Osteoblast (primary cell): Measurements from ENCODE around the gene DPEP3. TPM values are rescaled to one million over a fixed set of nuclear protein-coding genes. Genes with fewer than 3 reads are reported as not detected.
A peak's percentile ranks its signal among the peaks of the same experiment; 100 is the strongest.

ENCODE experiments used
- DNase-seq: peaks from one replicate; pipeline ENCODE4 v3.0.0; 2011; ENCODE audit warnings: low spot score, mixed read lengths; ENCODE audit not compliant: insufficient read length; ENCODE audit errors: missing footprints
- H2AFZ ChIP-seq: 2 replicates; pipeline ENCODE4 v1.6.0; 2011; ENCODE audit warnings: mild to moderate bottlenecking, low read length
- H3K27ac ChIP-seq: 2 replicates; pipeline ENCODE4 v1.5.1; 2011; ENCODE audit warnings: mild to moderate bottlenecking, low read depth, low read length, moderate library complexity
- H3K27me3 ChIP-seq: 2 replicates; pipeline ENCODE4 v1.6.0; 2012; ENCODE audit warnings: mild to moderate bottlenecking, control low read depth, inconsistent platforms, low read length, moderate library complexity; ENCODE audit not compliant: insufficient read depth
- H3K36me3 ChIP-seq: 2 replicates; pipeline ENCODE4 v1.5.1; 2011; ENCODE audit warnings: mild to moderate bottlenecking, low read length, control low read depth, moderate library complexity; ENCODE audit not compliant: insufficient read depth
- H3K4me1 ChIP-seq: 2 replicates; pipeline ENCODE4 v1.5.1; 2011; ENCODE audit warnings: mild to moderate bottlenecking, low read length, control low read depth, moderate library complexity; ENCODE audit not compliant: insufficient read depth
- H3K4me2 ChIP-seq: 2 replicates; pipeline ENCODE4 v1.6.0; 2011; ENCODE audit warnings: mild to moderate bottlenecking, low read length; ENCODE audit not compliant: insufficient read depth
- H3K4me3 ChIP-seq: fragments of 200-600 bp; sonication (generic); 3 replicates; pipeline ENCODE4 v1.5.1; 2012; ENCODE audit warnings: mild to moderate bottlenecking, low read length, inconsistent platforms; ENCODE audit not compliant: insufficient read depth
- H3K79me2 ChIP-seq: 2 replicates; pipeline ENCODE4 v1.6.0; 2012; ENCODE audit warnings: mild to moderate bottlenecking, low read length, control low read depth, inconsistent platforms; ENCODE audit not compliant: insufficient read depth
- H3K9me3 ChIP-seq: 2 replicates; pipeline ENCODE4 v1.5.1; 2011; ENCODE audit warnings: low read depth, low read length, control low read depth
- H4K20me1 ChIP-seq: 2 replicates; pipeline ENCODE4 v1.6.0; 2012; ENCODE audit warnings: mild to moderate bottlenecking, low read length, control low read depth; ENCODE audit not compliant: insufficient read depth
- CTCF ChIP-seq: IDR thresholded peaks from 2 replicates; pipeline ENCODE4 v1.5.1; 2011; ENCODE audit warnings: mild to moderate bottlenecking, low read depth, low read length, moderate library complexity; ENCODE audit errors: extremely low read depth
- total RNA-seq: library from RNA; depleted of rRNA; stranded (reverse); fragments of >200 nt; gene quantifications from 2 replicates; pipeline ENCODE4 v1.2.3, GENCODE V29; 2012

DPEP3 gene
- total RNA-seq, 1 donor = not detected

GRCh38 chr16:67992661-67993206 is 12.4 kb upstream of the DPEP3 start:
- DNase-seq = peak; percentile 84
- H3K4me2 ChIP-seq = peak overlapping the region; percentile 81

GRCh38 chr16:67990018-67990386 is 9.7 kb upstream of the DPEP3 start:
- no peaks in the 10 kb centered on the region for H3K36me3 ChIP-seq
- H3K4me3 ChIP-seq = no peak overlapping the region
- no peak overlapping the region for H3K4me2 ChIP-seq
- no peaks in the 10 kb centered on the region for H3K27me3 ChIP-seq
- no peaks in the 10 kb centered on the region for H3K9me3 ChIP-seq
- H4K20me1 ChIP-seq = no peaks in the 10 kb centered on the region
- TF ChIP-seq CTCF = no peak
- DNase-seq = peak; percentile 23
- peaks cover 5% of the 10 kb centered on the region for H3K4me1 ChIP-seq
- no peak overlapping the region for H2AFZ ChIP-seq
- no peak overlapping the region for H3K27ac ChIP-seq
- no peaks in the 10 kb centered on the region for H3K79me2 ChIP-seq

More at GRCh38 chr16:67992661-67993206, 12.4 kb upstream of the DPEP3 start:
- H3K9me3 ChIP-seq = no peaks in the 10 kb centered on the region
- H3K79me2 ChIP-seq = no peaks in the 10 kb centered on the region
- H4K20me1 ChIP-seq = no peaks in the 10 kb centered on the region
- no peak for TF ChIP-seq CTCF
- no peaks in the 10 kb centered on the region for H3K36me3 ChIP-seq
- H3K27ac ChIP-seq = no peak overlapping the region
- no peak overlapping the region for H3K4me3 ChIP-seq
- no peaks in the 10 kb centered on the region for H3K27me3 ChIP-seq
- peak overlapping the region; percentile 78 for H2AFZ ChIP-seq
- H3K4me1 ChIP-seq = peaks cover 5% of the 10 kb centered on the region

GRCh38 chr16:67989322-67990017 is 9.2 kb upstream of the DPEP3 start:
- Histone ChIP-seq H3K36me3 (no peaks in the 10 kb centered on the region), H3K9me3 (no peaks in the 10 kb centered on the region), H2AFZ (no peak overlapping the region), H3K27me3 (no peaks in the 10 kb centered on the region), H3K4me1 (peaks cover 5% of the 10 kb centered on the region), H3K79me2 (no peaks in the 10 kb centered on the region), H4K20me1 (no peaks in the 10 kb centered on the region), H3K4me2 (no peak overlapping the region), H3K4me3 (no peak overlapping the region), H3K27ac (no peak overlapping the region)
- TF ChIP-seq CTCF = no peak
- peak; percentile 71 for DNase-seq

- no peak overlapping the region for H3K27ac ChIP-seq
- no peaks in the 10 kb centered on the region for H4K20me1 ChIP-seq
- no peak for DNase-seq
- no peaks in the 10 kb centered on the region for H3K27me3 ChIP-seq
- H2AFZ ChIP-seq = no peak overlapping the region
- H3K9me3 ChIP-seq = no peaks in the 10 kb centered on the region
- no peaks in the 10 kb centered on the region for H3K36me3 ChIP-seq
- no peak for TF ChIP-seq CTCF
- no peaks in the 10 kb centered on the region for H3K79me2 ChIP-seq
- H3K4me1 ChIP-seq = peaks cover 4% of the 10 kb centered on the region
- no peak overlapping the region for H3K4me2 ChIP-seq
- H3K4me3 ChIP-seq = no peak overlapping the region
These were observed 8.4 kb upstream of the DPEP3 start for GRCh38 chr16:67988675-67989074.
